GM12891 (cell line): ENCODE measurements around the gene PSTK. TPM values are rescaled to one million over a fixed set of nuclear protein-coding genes. Genes with fewer than 3 reads are reported as not detected.

Experiments used
- DNase-seq: peaks from one replicate; pipeline ENCODE4 v3.0.0; 2011; ENCODE audit warnings: low spot score; ENCODE audit not compliant: insufficient read length
- FAIRE-seq: peaks from 2 replicates; lab custom pipeline; 2011; peaks lifted over from hg19 to GRCh38; lab: Jason Lieb, UNC
- PAX5 ChIP-seq: IDR thresholded peaks from 2 replicates; pipeline ENCODE4 v1.6.1; 2011; ENCODE audit warnings: low read length, moderate library complexity, mild to moderate bottlenecking; ENCODE audit not compliant: insufficient read depth, severe bottlenecking
- POLR2A ChIP-seq: IDR thresholded peaks from 2 replicates; pipeline ENCODE4 v1.6.1; 2011; ENCODE audit warnings: low read depth, low read length, control low read depth
- POLR2AphosphoS5 ChIP-seq: IDR thresholded peaks from 2 replicates; pipeline ENCODE4 v1.6.1; 2011; ENCODE audit warnings: low read depth, low read length, control low read depth
- POU2F2 ChIP-seq: IDR thresholded peaks from 2 replicates; pipeline ENCODE4 v1.6.1; 2011; ENCODE audit warnings: low read depth, mild to moderate bottlenecking, control low read depth, low read length, moderate library complexity
- SPI1 ChIP-seq: IDR thresholded peaks from 2 replicates; pipeline ENCODE4 v1.6.1; 2011; ENCODE audit warnings: low read depth, low read length, control low read depth
- TAF1 ChIP-seq: IDR thresholded peaks from 2 replicates; pipeline ENCODE4 v1.6.1; 2011; ENCODE audit warnings: low read depth, low read length, control low read depth
- polyA plus RNA-seq: library from polyadenylated mRNA; unstranded; fragments of >200 nt; gene quantifications from one replicate; pipeline ENCODE4 v1.2.1, GENCODE V29; 2012; ENCODE audit warnings: low read depth, missing spikeins, inconsistent platforms; ENCODE audit not compliant: missing spikeins

The PSTK gene, protein sequence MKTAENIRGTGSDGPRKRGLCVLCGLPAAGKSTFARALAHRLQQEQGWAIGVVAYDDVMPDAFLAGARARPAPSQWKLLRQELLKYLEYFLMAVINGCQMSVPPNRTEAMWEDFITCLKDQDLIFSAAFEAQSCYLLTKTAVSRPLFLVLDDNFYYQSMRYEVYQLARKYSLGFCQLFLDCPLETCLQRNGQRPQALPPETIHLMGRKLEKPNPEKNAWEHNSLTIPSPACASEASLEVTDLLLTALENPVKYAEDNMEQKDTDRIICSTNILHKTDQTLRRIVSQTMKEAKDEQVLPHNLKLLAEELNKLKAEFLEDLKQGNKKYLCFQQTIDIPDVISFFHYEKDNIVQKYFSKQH
- 5.9 TPM for polyA plus RNA-seq

DNA sequence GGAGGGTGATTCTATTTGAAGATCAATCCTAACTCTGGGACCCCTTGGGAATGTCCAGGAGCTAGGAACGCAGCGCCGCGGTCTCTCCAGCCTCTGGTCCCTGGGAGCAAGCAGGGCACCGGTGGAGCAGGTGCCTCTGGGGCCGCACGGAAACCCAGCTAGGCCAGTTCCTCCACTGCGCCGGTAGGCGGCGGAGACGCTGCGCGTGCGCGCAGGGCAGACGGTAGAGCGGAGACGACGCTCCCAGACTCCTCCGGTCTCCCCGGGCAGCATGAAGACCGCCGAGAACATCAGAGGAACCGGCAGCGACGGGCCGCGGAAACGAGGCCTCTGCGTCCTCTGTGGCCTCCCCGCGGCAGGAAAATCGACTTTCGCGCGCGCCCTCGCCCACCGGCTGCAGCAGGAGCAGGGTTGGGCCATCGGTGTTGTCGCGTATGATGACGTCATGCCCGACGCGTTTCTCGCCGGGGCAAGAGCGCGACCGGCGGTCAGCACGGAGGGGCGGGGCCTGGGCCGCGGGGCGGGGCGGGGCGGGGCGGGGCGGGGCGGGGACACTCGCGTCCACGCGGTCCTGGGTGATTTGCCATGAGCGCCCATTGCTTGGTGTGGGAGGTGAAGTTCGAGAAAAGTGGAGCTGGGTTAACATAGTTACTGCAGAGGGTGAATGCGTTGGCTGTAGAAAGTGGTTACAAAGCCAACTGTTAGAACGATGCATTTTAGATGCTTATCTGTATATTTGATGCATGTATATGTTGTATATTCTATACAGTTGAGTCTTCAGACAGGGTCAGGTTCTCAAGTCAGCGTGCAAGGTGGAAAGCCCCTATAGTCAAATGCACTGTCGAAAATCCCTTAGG lies at the start of gene PSTK:
Gene PSTK (plus strand): TSS at position 193 of the 857 bp plus-strand sequence. CDS start 79 bp downstream, at position 272.
- FAIRE-seq = peak; percentile 96
- TF ChIP-seq POU2F2 (peak; percentile 70; the same call in 1 of the 2 replicates), SPI1 (peak; percentile 56), POLR2AphosphoS5 (peak; percentile 88), PAX5 (no peak), TAF1 (peak; percentile 79), POLR2A (peak; percentile 83)
- DNase-seq = peak; percentile 91

DNA sequence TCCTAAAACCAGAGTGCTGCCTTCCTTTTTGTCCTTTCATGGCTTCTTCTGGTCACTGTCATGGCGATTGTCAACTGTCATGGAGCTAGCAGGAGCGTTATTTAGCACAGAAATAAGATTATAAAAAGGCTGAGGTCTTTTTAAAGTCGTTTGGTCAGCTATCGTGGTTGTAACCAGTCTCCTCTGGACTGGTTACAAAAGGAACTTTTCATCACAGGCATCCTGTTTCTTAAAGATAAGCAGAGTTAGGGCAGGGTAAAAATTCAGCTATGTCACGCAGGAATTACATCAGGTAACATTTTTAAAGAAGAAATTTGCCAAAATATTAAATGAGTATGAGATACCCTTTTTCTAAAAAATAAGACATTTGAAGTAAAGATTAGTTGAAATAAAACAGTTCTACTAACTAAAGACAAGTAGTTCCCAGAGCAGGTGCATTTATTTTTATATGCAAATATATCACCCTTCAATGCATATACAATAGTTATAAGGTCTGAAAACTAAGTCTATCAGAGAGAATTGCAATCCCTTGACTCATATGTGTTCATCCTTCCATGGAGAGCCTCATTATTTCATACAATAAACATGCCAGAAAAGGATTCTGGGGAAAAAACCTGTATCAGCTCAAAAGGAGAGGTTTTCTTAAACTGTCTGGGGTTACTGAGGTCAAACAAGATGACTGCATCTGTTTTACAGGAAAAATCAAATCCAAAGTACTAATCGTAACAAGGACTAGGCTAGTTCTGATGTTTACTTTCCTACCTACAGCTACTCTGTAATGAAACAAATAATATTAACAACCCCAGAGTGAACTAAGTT lies 48.9 kb upstream of the PSTK start:
- DNase-seq (no peak), FAIRE-seq (no peak)
- TF ChIP-seq TAF1 = no peak
- no peak for TF ChIP-seq POU2F2

DNA sequence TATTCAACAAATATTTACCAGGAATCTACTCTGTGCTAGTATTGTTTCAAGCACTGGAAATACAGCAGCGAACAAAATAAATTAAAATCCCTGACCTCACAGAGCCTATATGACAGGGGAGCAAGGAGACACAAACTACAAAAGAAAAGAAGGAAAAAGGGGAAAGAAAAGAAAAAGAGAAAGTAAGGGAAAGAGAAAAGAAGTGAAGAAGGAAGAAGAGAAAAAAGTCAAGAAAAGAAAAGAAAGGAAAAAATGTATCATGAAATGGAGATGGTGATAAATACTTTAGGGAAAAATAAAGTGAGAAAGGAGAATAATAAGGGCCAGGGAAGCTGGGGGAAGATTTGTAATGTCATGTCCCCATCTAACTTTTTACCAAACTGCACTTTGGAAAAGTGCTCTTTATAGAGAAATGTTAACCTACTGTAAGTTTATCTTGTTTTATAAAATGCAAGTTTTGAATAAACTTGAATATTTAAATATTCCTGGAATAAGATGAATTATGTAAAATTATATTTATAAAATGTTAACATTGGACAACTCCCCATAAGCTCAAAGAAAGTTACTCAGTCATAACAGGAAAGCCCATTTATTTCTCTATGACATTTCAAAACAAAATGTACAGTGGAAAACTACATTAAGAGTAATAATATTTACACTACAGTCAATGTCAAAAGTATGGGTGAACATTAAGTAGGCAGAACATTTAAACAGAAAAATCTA lies 40.9 kb upstream of the PSTK start:
- DNase-seq (no peak), FAIRE-seq (no peak)
- TF ChIP-seq POLR2AphosphoS5 = no peak
- TF ChIP-seq PAX5 = no peak
- TF ChIP-seq POLR2A = no peak
- no peak for TF ChIP-seq SPI1
- TF ChIP-seq TAF1 = no peak
- TF ChIP-seq POU2F2 = no peak

DNA sequence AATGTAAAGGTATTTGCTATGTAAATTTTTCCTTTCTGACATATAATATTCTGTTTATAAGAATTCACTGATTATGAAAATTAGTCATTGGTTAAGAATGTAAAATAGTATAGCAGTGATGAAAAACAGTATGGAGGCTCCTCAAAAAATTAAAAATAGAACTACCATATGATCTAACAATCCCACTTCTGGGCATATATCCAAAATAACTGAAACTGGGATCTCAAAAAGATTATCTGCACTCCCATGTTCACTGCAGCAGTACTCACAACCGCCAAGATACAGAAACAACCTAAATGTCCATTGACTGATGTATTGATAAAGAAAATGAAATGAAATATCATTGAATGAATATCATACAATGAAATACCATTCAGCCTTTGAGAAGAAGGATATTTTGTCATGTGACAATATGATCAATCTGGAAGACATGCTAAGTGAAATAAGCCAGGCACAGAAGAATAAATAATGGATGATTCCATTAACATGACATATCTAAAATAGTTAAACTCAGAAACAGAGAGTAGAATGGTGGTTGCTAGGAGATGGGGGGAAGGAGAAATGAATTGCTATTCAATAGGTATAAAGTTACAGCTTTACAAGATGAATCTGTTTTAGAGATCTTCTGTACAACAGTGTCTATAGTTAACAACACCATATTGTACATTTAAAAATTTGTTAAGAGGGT lies 40.2 kb upstream of the PSTK start:
- TF ChIP-seq POLR2AphosphoS5 = no peak
- no peak for TF ChIP-seq POLR2A
- TF ChIP-seq SPI1 = no peak
- TF ChIP-seq TAF1 = no peak
- no peak for TF ChIP-seq PAX5
- no peak for TF ChIP-seq POU2F2
- FAIRE-seq (no peak), DNase-seq (no peak)

DNA sequence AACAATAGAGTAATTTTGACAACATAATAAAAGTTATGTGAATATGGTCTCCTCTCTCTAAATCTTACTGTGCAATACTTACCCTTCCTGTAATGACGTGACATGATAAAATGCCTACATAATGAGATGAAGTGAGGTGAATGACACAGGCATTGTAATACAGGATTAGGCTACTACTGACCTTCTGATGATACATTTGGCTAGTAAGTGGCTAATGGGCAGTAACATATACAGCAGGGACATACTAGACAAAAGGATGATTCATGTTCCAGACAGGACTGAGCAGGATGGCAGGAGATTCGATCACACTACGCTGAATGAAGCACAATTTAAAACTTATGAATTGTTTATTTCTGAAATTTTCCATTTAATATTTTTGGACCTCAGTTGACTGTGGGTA lies 30.9 kb upstream of the PSTK start:
- DNase-seq = no peak
- FAIRE-seq = no peak
- TF ChIP-seq TAF1 (no peak), PAX5 (no peak), POU2F2 (no peak), SPI1 (no peak), POLR2AphosphoS5 (no peak), POLR2A (no peak)

DNA sequence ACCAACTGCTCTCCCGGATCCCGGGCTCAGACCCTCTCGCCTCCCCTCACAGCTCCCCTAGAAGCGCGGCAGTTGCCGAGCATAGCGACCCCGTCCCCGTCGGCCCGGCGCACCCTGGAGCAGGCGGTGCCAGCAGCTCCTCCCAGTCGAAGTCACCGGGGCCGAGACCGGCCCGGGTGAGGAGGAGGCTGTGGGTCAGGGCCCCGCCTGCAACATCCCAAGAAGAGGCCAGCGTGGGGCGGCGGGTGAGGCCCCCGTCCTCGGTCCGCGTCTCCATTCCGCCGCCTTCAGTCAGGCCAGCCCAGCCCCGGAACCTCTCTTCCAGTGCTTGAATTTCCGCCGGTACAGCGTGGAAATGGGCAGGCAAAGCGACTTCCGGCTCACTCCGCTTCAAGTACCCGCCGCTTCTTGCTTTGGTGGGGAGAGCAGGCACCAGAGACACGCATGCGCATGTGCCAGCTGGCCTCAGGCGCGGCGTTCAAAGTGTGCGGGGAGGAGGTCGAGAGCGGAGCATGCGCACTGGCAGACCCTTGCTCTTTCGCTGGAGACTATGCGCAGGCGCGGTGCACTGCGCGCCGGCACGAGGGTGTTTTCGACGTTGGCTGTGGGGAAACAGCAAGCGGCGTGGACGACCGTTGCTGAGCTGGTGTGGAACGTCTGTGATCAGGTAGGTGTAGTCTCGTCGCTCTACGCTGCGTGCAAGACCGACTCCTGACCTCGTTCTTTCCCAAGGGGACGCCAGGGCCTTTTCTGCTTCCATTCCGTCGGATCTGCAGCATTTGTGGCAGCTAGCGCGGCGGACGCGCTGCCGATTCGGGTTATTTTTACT lies 26.1 kb upstream of the PSTK start, which contains the start of gene C10orf88:
Gene C10orf88 (minus strand): TSS at position 326 of the 829 bp plus-strand sequence. CDS start 49 bp downstream, at position 277.
- TF ChIP-seq POLR2AphosphoS5 (peak; percentile 56), POLR2A (no peak), TAF1 (peak; percentile 72; the same call in 1 of the 2 replicates), PAX5 (peak; percentile 16), POU2F2 (peak; percentile 66; the same call in 1 of the 2 replicates), SPI1 (no peak)
- peak; percentile 89 for DNase-seq
- peak; percentile 99 for FAIRE-seq

DNA sequence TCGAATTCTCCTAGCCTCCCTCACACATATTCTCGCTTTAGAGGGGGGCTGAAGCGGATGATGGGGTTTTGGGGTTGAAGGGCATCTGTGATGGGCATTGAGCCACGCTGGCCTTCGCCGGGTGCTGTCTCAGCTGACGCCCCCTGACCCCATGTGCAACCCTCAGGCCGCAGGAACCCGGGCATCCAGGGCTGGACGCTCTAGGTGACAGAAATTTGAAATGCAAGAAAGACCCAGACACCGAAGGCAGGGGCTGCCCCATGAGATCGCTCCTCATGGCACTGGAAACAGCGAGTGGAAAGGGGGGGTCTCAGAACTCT lies 25.5 kb upstream of the PSTK start:
- no peak for DNase-seq
- TF ChIP-seq PAX5 (no peak), POLR2A (no peak), TAF1 (no peak), POLR2AphosphoS5 (no peak), POU2F2 (no peak), SPI1 (no peak)

More for the DNA sequence above, 25.5 kb upstream of the PSTK start:
- no peak for FAIRE-seq
